Adrenal gland (tissue), 5 donors: Measurements from ENCODE around the gene TPK1.

Source experiments
- CTCF ChIP-seq, 6 experiments: fragments of 450-650 bp in 4 of 6; fragments of 200-600 bp in 2 of 6; sonication (generic) in 1 of 6; IDR thresholded peaks; 1 replicate in 5 of 6; 2 replicates in 1 of 6; pipeline versions ENCODE4 v1.5.1 to v1.8.0; 2016 to 2021; ENCODE audit warnings: antibody characterized with exemption in 6 of 6, mild to moderate bottlenecking in 2 of 6, moderate library complexity in 1 of 6
- POLR2A ChIP-seq, 2 donors: fragments of 450-650 bp; IDR thresholded peaks; one replicate each; pipeline ENCODE4 v1.6.1; 2017; ENCODE audit warnings: antibody characterized with exemption in 2 of 2, mild to moderate bottlenecking in 2 of 2, moderate library complexity in 1 of 2
- donor health status: DM: no; HTN: no; CAD: no.

- TF ChIP-seq CTCF (IDR thresholded peaks at IDR 0.05) (no peak), POLR2A (IDR thresholded peaks at IDR 0.05) (no peak)
Measured at GRCh38 chr7:144568233-144568632, 267.6 kb downstream of the TPK1 start.
